Fibroblast of skin of left quadriceps (primary cell): ENCODE results near the gene LRRC43.
"Not testable (repeated sequence)": the region's sequence is repeated elsewhere in the genome, so short reads cannot be mapped to it uniquely, and the experiment has no call there.

Source experiments
- DNase-seq, 2 experiments: peaks; one replicate each; pipeline ENCODE4 v3.0.0-alpha.2; 2013; ENCODE audit warnings: low read depth in 2 of 2

The LRRC43 gene

DNA sequence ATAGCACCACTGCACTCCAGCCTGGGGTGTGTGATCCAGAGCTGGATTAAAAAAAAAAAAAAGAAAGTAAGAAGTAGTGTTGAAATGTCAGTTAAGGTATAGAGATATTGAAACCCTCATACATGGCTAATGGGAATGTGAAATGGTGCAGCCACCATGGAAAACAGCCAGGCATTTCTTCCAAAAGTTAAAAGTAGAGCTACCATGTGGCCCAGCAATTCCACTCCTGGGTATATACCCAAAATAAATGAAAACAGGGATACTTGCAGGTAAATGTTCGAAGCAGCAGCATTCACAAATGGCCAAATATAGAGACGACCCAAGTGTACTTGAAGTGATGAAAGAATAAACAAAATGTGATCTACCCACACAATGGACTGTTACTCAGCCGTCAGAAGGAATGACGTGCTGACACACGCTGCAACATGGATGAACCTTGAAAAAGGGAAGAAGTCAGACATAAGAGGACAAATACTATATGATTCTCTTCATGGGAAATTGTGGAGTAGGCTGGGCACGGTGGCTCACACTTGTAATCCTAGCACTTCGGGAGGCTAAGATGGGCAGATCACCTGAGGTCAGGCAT, 24.1 kb upstream of the LRRC43 start:
- DNase-seq: no peak

- DNase-seq: no peak
Observed at GRCh38 chr12:122159882-122160281, 23.0 kb upstream of the LRRC43 start.

DNA sequence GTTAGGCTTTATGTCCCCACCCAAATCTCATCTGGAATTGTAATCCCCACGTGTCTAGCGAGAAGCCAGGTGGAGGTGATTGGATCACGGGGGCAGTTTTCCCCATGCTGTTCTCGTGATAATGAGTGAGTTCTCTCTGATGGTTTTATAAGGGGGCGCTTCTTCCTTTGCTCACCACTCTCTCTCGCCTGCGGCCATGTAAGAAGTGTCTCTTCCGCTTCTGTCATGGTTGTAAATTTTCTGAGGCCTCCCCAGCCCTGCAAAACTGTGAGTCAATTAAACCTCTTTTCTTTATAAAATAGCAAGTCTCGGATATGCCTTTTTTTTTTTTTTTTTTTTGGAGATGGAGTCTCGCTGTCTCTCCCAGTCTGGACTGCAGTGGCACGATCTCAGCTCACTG, 22.2 kb upstream of the LRRC43 start:
- no peak for DNase-seq

DNA sequence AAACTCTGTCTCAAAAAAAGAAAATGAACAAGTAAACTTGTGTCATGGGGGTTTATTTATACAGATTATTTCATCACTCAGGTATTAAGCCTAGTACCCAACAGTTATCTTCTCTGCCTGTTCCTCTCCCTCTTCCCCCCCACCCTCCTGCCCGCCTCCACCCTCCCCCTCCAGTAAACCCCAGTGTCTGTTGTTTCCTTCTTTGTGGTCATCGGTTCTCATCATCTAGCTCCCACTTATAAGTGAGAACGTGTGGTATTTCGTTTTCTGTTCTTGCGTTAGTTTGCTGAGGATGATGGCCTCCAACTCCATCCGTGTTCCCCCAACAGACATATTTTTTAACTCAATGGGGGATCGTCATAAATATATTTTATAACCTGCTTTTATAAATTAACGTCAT, 21.2 kb upstream of the LRRC43 start:
- no peak for DNase-seq

GRCh38 chr12:122162976-122163375, 19.9 kb upstream of the LRRC43 start:
- DNase-seq: no peak

DNA sequence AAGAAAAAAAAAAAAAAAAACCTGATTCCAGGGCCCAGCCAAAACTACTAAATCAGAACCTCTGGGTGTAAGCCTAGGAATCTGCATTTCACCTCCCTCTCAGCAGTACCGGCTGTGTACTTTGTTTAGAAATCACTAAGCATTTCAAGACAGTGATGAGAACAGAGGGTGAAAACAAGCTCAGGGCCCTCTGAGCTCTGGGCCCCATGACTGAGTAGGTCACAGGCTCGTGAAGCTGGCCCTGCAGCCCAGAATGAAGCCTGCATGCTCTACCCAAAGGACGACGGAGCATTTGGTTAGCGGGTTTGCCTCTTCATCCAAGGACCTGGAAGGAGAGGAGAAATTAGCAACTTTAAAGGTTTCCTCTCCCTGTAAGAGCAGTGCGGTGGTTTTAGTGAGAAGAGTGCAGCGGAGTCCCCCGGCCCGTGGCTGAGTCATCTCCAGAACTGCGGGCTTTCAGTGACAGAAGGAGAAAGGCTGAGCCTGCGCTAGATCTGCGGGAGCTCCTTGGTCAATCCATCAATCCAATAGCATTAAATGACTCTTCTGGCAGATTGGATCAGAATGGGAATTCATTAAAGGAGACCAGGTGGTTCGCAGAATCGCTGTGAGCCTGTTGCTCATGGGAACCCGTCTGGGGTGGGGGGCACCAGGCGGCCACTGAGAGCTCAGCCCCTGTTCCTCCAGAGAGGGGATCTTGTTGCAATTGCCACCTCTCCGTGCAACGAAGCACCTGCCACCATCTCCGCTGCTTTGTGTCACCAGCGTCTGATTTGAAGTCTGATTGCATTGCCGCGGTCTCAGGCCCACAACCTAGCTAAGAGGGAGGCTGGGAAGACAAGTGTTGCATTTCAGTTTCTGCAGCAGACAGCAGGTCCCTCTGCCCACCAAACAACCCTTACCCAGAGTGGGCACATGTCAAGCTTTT, 16.2 kb upstream of the LRRC43 start:
- DNase-seq: no peak

GRCh38 chr12:122167356-122167925, 15.5 kb upstream of the LRRC43 start:
- DNase-seq: no peak

GRCh38 chr12:122168492-122168891, 14.4 kb upstream of the LRRC43 start:
- no peak for DNase-seq

DNA sequence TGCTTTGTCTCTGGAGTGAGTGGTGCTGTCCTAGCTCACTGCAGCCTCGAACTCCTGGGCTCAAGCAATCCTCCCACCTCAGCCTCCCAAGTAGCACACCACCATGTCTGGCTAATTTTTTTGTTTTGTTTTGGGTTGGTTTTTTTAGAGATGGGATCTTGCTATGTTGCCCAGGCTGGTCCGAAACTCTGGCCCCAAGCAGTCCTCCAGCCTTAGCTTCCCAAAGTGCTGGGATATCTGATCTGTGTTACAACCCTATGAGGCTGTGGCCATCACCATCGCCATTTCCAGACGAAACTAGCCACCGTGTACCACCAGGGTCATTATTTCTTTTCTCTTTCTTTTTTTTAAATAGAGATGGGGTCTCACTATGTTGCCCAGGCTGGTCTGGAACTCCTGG, 11.5 kb upstream of the LRRC43 start:
- DNase-seq: no peak

- no peak for DNase-seq
Observed at GRCh38 chr12:122172262-122172939, 10.5 kb upstream of the LRRC43 start.

DNA sequence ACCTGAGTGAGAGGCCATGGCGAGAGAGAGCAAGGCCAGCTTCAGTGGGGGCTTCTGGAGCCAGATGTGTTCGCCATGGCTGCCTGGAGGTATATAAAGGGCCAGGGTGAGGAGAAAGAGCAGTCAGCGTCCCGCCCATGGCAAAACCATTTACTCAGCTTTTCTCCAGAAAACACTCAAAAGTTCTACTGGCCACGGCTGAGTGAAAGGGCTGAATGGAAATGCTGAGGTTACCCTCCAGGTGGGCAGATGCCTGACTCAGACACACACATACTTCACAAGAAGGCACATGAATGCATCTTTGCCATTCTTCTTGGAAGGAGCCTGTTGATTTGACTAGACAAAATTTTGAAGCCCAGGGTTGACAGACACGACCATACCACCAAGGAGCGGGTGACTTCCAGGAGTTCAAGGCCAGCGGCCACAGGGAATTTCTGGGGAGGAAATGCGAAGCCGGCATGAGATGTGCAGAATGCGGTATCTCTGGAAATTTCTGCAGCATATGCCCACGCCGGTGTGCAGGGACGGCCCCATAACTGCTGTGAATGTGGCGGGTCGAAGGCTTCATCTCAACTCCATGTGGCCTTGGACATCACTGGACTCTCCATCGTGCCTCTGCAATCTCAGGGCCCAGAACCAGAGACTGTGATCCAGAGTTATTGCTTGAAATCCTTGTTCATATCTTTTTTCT, 8.6 kb upstream of the LRRC43 start, which contains the start of gene IL31:
TSS of gene IL31 (minus strand) at position 67 of the 691 bp plus-strand sequence. CDS start at position 18, 49 bp downstream.
- DNase-seq: no peak

DNA sequence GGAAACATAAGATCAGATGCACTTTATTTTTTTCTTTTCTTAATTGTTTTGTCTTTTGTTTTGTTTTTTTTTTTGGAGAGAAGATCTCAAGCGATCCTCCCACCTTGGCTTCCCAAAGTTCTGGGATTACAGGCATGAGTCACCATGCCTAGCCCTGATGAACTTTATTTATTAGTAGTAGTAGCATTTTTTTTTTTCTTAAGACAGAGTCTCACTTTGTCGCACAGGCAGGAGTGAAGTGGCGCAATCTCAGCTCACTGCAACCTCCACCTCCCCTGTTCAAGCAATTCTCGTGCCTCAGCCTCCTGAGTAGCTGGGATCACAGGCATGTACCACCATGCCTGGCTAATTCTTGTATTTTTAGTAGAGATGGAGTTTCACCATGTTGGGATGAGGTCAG, 6.5 kb upstream of the LRRC43 start:
- not testable (repeated sequence) for DNase-seq

- no peak for DNase-seq
Observed at GRCh38 chr12:122183588-122183940, 641 bp downstream of the LRRC43 start.

DNA sequence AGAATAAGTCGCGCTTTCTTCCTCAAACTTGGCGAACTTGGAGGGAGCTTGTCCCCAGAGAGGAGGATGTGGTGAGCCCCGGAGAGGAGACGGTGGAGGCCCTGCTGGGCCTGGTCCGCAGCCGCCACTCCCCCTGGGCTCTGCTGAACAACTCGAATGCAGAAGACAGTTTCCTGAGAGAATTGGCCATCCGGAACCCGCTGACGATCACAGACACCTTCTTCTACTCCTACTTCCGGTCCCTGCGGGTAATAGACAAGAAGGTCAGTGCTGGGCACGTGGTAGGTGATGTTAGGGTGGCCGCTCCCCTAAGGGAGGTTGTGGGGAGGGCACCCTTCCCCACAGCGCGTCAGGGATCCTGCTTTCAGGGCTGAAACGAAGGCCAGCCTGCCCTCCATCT, 1.6 kb downstream of the LRRC43 start:
- DNase-seq: no peak

DNA sequence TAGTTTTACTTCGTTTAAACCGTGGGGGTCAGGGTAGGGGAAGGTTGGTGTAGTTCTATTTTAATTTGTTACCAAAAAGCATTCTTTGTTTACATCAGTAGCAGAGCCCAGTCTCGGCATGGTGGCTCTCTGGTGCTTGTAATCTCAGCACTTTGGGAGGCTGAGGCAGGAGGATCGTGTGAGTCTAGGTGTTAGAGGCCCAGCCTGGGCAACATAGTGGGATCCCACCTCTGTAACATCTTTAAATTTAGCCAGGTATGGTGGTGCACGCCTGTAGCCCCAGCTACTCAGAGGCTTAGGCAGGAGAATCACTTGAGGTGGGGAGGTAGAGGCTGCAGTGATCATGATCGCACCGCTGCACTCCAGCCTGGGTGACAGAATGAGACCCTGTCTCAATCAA, 2.2 kb downstream of the LRRC43 start:
- no peak for DNase-seq

DNA sequence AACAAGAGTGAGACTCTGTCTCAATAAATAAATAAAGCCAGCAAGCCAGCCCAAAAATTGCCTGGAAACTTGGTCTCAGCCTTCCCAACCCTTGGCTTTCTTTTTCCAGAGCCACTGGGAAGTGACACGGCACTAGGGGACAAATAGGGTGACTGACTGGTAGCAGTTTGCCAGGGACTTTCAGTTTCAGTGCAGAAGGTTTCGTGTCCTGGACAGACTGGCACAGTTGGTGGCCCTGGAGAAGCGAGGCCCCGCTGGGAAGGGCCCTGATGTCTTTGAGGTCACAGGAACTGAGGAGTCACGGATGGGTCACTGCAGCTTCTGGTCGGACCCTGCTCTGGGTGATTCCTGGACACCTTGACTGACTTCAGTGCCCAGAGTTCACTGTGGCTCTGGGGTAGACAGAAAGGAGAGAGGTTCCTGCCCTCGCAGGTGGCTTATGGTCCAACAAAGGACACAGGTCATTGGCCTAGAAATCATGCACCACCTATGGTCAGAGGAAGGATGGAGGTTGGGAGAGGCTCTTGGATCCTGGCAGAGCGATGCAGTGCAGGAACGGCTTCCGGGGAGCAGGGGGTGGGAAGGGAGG, 2.7 kb downstream of the LRRC43 start:
- no peak for DNase-seq

- no peak for DNase-seq
Observed at GRCh38 chr12:122187466-122187865, 4.5 kb downstream of the LRRC43 start.

DNA sequence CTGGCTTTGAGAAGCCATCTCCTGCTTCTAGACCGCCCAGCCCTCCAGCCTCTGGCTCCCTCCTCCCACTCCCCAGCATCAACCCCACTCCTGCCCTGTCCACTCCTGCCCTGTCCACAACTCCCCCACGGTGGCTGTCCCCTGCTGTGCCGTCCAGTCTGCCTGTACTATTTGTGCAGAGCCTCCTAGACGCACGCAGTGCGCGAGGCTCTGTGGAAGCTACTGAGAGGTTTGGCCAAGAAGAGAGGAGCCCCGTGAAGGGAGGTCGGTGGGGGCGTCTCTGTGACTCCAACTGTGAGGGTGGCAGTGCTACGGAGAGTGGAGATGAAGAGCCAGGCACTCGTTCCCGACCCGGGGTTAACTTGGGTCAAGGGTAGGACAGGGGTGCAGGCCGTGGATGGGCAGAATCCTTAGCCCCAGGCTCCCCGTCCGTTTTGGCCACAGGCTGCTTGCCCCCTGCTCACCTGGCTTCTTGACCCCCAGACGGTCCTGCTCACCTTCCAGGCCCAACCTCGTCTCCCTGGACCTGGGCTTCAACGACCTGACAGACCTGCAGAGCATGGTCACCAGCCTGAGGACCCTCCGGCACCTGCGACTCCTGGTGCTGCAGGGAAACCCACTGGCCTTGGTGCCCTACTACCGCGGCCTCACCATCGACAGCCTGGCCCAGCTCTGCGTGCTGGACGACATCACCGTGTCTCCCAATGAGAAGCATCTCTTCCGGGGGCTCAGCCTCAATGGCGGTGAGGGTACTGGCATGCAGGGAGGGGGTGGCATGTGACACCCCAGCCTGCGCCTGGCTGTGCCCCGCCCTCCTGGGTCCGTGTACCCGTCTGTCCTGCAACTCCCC, 6.9 kb downstream of the LRRC43 start:
- no peak for DNase-seq

DNA sequence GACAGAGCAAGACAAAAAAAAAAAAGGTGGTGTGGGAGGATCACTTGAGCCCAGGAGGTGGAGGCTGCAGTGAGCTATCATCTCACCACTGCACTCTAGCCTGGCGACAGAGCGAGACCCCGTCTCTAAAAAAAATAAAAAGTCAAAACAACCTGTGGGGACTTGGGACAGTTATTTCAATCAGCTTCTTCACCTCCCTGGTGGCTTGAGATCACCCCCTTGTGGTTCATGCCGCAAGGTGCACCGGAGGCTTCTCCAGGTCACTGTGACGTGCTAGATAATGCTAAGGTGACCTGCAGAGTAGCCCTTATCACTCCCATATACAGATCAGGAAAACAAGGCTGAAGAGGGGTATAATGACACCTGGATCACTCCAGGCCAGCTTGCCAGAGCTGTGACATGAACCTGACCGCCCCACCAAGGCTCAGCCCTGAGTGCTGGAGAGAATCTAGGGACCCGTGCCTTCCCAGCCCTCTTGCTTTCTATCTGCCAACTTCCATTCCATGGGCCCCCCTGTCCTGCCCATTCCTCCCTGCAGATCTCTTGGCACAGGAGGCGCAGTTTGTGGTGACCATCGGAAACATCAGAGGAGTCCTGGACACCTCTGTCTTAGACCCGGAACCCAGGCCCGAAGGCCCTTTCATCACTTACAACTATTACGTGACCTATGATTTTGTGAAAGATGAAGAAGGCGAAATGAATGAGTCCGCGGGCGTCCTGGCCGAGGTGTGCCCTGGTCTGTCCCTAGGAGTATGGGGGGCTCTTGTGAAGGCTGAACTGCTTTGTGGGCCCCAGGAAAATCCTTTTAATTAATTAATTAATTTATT, 8.1 kb downstream of the LRRC43 start:
- DNase-seq: no peak

DNA sequence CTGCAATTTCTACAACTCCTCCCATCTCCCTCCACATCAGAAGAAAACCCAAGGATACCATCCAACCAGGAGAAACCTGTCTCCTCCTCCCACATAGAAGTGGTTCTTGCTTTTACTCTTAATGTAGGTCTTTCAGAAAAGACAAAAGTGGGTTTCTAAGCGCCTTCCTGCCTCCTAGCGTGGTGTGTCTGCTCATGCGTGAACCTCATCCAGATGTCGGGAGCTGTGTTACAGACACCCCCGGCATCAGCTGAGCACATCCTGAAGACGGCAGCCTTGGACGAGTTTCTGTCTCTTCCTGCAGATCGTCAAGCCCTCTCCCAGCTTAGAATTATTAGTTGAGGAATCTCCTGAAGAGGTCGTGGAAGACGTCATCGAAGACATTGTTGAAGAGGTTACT, 9.5 kb downstream of the LRRC43 start:
- DNase-seq: no peak
